WTC11 (cell line): Measurements from ENCODE around the gene RTN4RL1. TPM values are rescaled to one million over a fixed set of nuclear protein-coding genes. Genes with fewer than 3 reads are reported as not detected.

ENCODE experiments used
- ATAC-seq: fragments of 200-7000 bp; cut with Tn5 transposase; 2 replicates; pipeline ENCODE4 v1.10.0; 2021; ENCODE audit warnings: mild to moderate bottlenecking, moderate library complexity
- CTCF ChIA-PET: fragments of 300-600 bp; sonication (Branson Sonifier 250); formaldehyde crosslinking; loops from one replicate; lab custom pipeline; 2021; ENCODE audit warnings: antibody characterized with exemption; lab: Charles Lee
- POLR2A ChIA-PET: fragments of 350-600 bp; sonication (Branson Sonifier 250); formaldehyde crosslinking; loops from one replicate; lab custom pipeline; 2021; ENCODE audit warnings: antibody characterized with exemption; lab: Charles Lee
- DNase-seq: peaks from one replicate; pipeline ENCODE4 v3.0.0; 2021; ENCODE audit warnings: low spot score
- H3K27ac Mint-ChIP-seq: 2 replicates; pipeline ENCODE4 v1.8.0; 2021; ENCODE audit warnings: mixed read lengths
- H3K27me3 Mint-ChIP-seq: 2 replicates; pipeline ENCODE4 v1.8.0; 2021; ENCODE audit warnings: low read depth, mild to moderate bottlenecking, moderate library complexity, mixed read lengths
- H3K36me3 Mint-ChIP-seq: 2 replicates; pipeline ENCODE4 v1.8.0; 2021; ENCODE audit warnings: mixed read lengths
- H3K4me1 Mint-ChIP-seq: 2 replicates; pipeline ENCODE4 v1.8.0; 2022; ENCODE audit warnings: mixed read lengths
- H3K4me3 Mint-ChIP-seq: 2 replicates; pipeline ENCODE4 v1.8.0; 2021; ENCODE audit warnings: mild to moderate bottlenecking, moderate library complexity, mixed read lengths
- H3K9me3 Mint-ChIP-seq: 2 replicates; pipeline ENCODE4 v1.8.0; 2021; ENCODE audit warnings: mixed read lengths
- ATF2 ChIP-seq: sonication (generic); formaldehyde crosslinking; IDR thresholded peaks from 2 replicates; pipeline ENCODE4 v1.8.1; 2022; ENCODE audit warnings: low read depth, missing genetic modification reagents, borderline replicate concordance
- ATF3 ChIP-seq: sonication (generic); formaldehyde crosslinking; conservative IDR thresholded peaks from 2 replicates; pipeline ENCODE4 v1.8.1; 2022; ENCODE audit warnings: mild to moderate bottlenecking, missing genetic modification reagents
- E2F1 ChIP-seq: sonication (generic); formaldehyde crosslinking; IDR thresholded peaks from 2 replicates; pipeline ENCODE4 v1.8.0; 2022; ENCODE audit warnings: mild to moderate bottlenecking, missing genetic modification reagents
- E2F4 ChIP-seq: sonication (generic); formaldehyde crosslinking; IDR thresholded peaks from 2 replicates; pipeline ENCODE4 v1.8.1; 2022; ENCODE audit warnings: low read depth, mild to moderate bottlenecking, moderate library complexity, missing genetic modification reagents, borderline replicate concordance
- E2F5 ChIP-seq: sonication (generic); formaldehyde crosslinking; IDR thresholded peaks from 2 replicates; pipeline ENCODE4 v1.8.1; 2022; ENCODE audit warnings: mild to moderate bottlenecking, moderate library complexity, missing genetic modification reagents
- EMX1 ChIP-seq: fragments of 250-450 bp; sonication (Bioruptor Pico); IDR thresholded peaks from 2 replicates; pipeline ENCODE4 v1.8.0; 2021; ENCODE audit warnings: mild to moderate bottlenecking
- ESRRA ChIP-seq: sonication (generic); formaldehyde crosslinking; IDR thresholded peaks from 2 replicates; pipeline ENCODE4 v1.8.1; 2022; ENCODE audit warnings: mild to moderate bottlenecking, missing genetic modification reagents, borderline replicate concordance
- FOXJ3 ChIP-seq: sonication (generic); formaldehyde crosslinking; IDR thresholded peaks from 2 replicates; pipeline ENCODE4 v1.9.0; 2021; ENCODE audit warnings: missing genetic modification reagents, mild to moderate bottlenecking, borderline replicate concordance
- IRF1 ChIP-seq: sonication (generic); formaldehyde crosslinking; IDR thresholded peaks from 2 replicates; pipeline ENCODE4 v1.8.0; 2023; ENCODE audit warnings: missing genetic modification reagents
- IRF2 ChIP-seq: sonication (generic); formaldehyde crosslinking; IDR thresholded peaks from 2 replicates; pipeline ENCODE4 v1.8.0; 2022; ENCODE audit warnings: low read depth, missing genetic modification reagents, borderline replicate concordance
- JUN ChIP-seq: sonication (generic); formaldehyde crosslinking; IDR thresholded peaks from 2 replicates; pipeline ENCODE4 v1.8.0; 2023; ENCODE audit warnings: mild to moderate bottlenecking, missing genetic modification reagents
- MYBL2 ChIP-seq: sonication (generic); formaldehyde crosslinking; IDR thresholded peaks from 2 replicates; pipeline ENCODE4 v1.8.1; 2023; ENCODE audit warnings: mild to moderate bottlenecking, moderate library complexity, missing genetic modification reagents
- NFYB ChIP-seq: sonication (generic); formaldehyde crosslinking; conservative IDR thresholded peaks from 2 replicates; pipeline ENCODE4 v1.8.0; 2022; ENCODE audit warnings: low read depth, missing genetic modification reagents
- NR3C1 ChIP-seq: sonication (generic); formaldehyde crosslinking; conservative IDR thresholded peaks from 2 replicates; pipeline ENCODE4 v1.8.1; 2023; ENCODE audit warnings: low read depth, mild to moderate bottlenecking, missing genetic modification reagents
- SMAD4 ChIP-seq: sonication (generic); formaldehyde crosslinking; IDR thresholded peaks from 2 replicates; pipeline ENCODE4 v1.8.0; 2022; ENCODE audit warnings: mild to moderate bottlenecking, missing genetic modification reagents
- TEAD1 ChIP-seq: sonication (generic); formaldehyde crosslinking; IDR thresholded peaks from 2 replicates; pipeline ENCODE4 v1.8.0; 2022; ENCODE audit warnings: mild to moderate bottlenecking, missing genetic modification reagents
- TP53 ChIP-seq: sonication (generic); formaldehyde crosslinking; IDR thresholded peaks from 2 replicates; pipeline ENCODE4 v1.8.1; 2023; ENCODE audit warnings: mild to moderate bottlenecking, missing genetic modification reagents
- ZBTB21 ChIP-seq: sonication (generic); formaldehyde crosslinking; IDR thresholded peaks from 2 replicates; pipeline ENCODE4 v1.8.1; 2023; ENCODE audit warnings: mild to moderate bottlenecking, missing genetic modification reagents, borderline replicate concordance
- ZNF281 ChIP-seq: sonication (generic); formaldehyde crosslinking; IDR thresholded peaks from 2 replicates; pipeline ENCODE4 v1.8.0; 2023; ENCODE audit warnings: mild to moderate bottlenecking, missing genetic modification reagents
- ZNF317 ChIP-seq: sonication (generic); formaldehyde crosslinking; IDR thresholded peaks from 2 replicates; pipeline ENCODE4 v1.8.1; 2023; ENCODE audit warnings: low read depth, mild to moderate bottlenecking, moderate library complexity, missing genetic modification reagents, borderline replicate concordance
- ZNF396 ChIP-seq: fragments of 250-450 bp; sonication (Bioruptor Pico); IDR thresholded peaks from 2 replicates; pipeline ENCODE4 v1.8.0; 2021; ENCODE audit warnings: mild to moderate bottlenecking, moderate library complexity, borderline replicate concordance
- ZNF416 ChIP-seq: fragments of 250-450 bp; sonication (Bioruptor Pico); IDR thresholded peaks from 2 replicates; pipeline ENCODE4 v1.9.0; 2021; ENCODE audit warnings: mild to moderate bottlenecking, inconsistent platforms
- ZNF425 ChIP-seq: fragments of 250-450 bp; sonication (Bioruptor Pico); conservative IDR thresholded peaks from 2 replicates; pipeline ENCODE4 v1.9.0; 2021; ENCODE audit warnings: mild to moderate bottlenecking
- ZNF512 ChIP-seq: sonication (generic); formaldehyde crosslinking; IDR thresholded peaks from 2 replicates; pipeline ENCODE4 v1.8.1; 2022; ENCODE audit warnings: missing genetic modification reagents, borderline replicate concordance
- ZNF671 ChIP-seq: fragments of 250-450 bp; sonication (Bioruptor Pico); IDR thresholded peaks from 2 replicates; pipeline ENCODE4 v1.8.0; 2021; ENCODE audit warnings: mild to moderate bottlenecking
- total RNA-seq: library from RNA; stranded (reverse); gene quantifications from 3 replicates; pipeline ENCODE4 v1.2.3, GENCODE V29; 2021

The RTN4RL1 gene
- total RNA-seq, 1 experiment from 2014 or later, result 0.72 TPM

GRCh38 chr17:1985686-1986085, 39.4 kb downstream of the RTN4RL1 start (continued):
- TF ChIP-seq ZNF512 (CRISPR knock-in tag) (no peak), E2F5 (CRISPR knock-in tag) (no peak), IRF1 (CRISPR knock-in tag) (no peak), ATF2 (CRISPR knock-in tag) (no peak), ZNF396 (CRISPR knock-in tag) (no peak), ESRRA (CRISPR knock-in tag) (no peak), TEAD1 (CRISPR knock-in tag) (no peak), E2F4 (no peak), JUN (CRISPR knock-in tag) (no peak), ZBTB21 (no peak), TP53 (CRISPR knock-in tag) (no peak), MYBL2 (CRISPR knock-in tag) (no peak)

GRCh38 chr17:1985093-1985492, 40.0 kb downstream of the RTN4RL1 start:
- DNase-seq, result no peak
- Mint-ChIP-seq H3K4me3 (no peak overlapping the region), H3K4me1 (peaks cover 10% of the 10 kb centered on the region), H3K27ac (no peak overlapping the region), H3K27me3 (no peaks in the 10 kb centered on the region; the same call in none of the 2 replicates), H3K36me3 (no peaks in the 10 kb centered on the region), H3K9me3 (no peaks in the 10 kb centered on the region)
- ChIA-PET POLR2A (interaction anchor here (0.6 kb wide), 1 partner anchor 134 kb away, joined by 4 read pairs; no protein-coding TSS in a partner anchor), CTCF (no interaction called here)
- no peak for ATAC-seq
- TF ChIP-seq JUN (CRISPR knock-in tag), result no peak
- no peak for TF ChIP-seq IRF2 (CRISPR knock-in tag)
- no peak for TF ChIP-seq NFYB (CRISPR knock-in tag)
- no peak for TF ChIP-seq FOXJ3 (CRISPR knock-in tag)
- no peak for TF ChIP-seq ZNF671 (CRISPR knock-in tag)
- no peak for TF ChIP-seq SMAD4 (CRISPR knock-in tag)
- no peak for TF ChIP-seq E2F1 (CRISPR knock-in tag)
- TF ChIP-seq TEAD1 (CRISPR knock-in tag), result no peak
- TF ChIP-seq ZNF317, result no peak
- TF ChIP-seq EMX1, result no peak
- no peak for TF ChIP-seq ZNF416 (CRISPR knock-in tag)
- no peak for TF ChIP-seq ATF3 (CRISPR knock-in tag)
- no peak for TF ChIP-seq ZNF425 (CRISPR knock-in tag)
- TF ChIP-seq TP53 (CRISPR knock-in tag), result no peak
- no peak for TF ChIP-seq NR3C1
- no peak for TF ChIP-seq ZNF281 (CRISPR knock-in tag)
